GM12875 (cell line): ENCODE measurements around the gene GDF11.
A peak's percentile ranks its signal among the peaks of the same experiment; 100 is the strongest.

Source experiments
- H3K4me3 ChIP-seq: one replicate; pipeline ENCODE4 v1.5.1; 2011; ENCODE audit warnings: low read depth, low read length, control low read depth
- TF ChIP-seq, protein P1 (sequence below): IDR thresholded peaks from 2 replicates; pipeline ENCODE4 v1.5.1; 2011; ENCODE audit warnings: low read depth, mild to moderate bottlenecking, control low read depth, inconsistent platforms, low read length, moderate library complexity, borderline replicate concordance; ENCODE audit not compliant: insufficient read depth

Gene GDF11

DNA sequence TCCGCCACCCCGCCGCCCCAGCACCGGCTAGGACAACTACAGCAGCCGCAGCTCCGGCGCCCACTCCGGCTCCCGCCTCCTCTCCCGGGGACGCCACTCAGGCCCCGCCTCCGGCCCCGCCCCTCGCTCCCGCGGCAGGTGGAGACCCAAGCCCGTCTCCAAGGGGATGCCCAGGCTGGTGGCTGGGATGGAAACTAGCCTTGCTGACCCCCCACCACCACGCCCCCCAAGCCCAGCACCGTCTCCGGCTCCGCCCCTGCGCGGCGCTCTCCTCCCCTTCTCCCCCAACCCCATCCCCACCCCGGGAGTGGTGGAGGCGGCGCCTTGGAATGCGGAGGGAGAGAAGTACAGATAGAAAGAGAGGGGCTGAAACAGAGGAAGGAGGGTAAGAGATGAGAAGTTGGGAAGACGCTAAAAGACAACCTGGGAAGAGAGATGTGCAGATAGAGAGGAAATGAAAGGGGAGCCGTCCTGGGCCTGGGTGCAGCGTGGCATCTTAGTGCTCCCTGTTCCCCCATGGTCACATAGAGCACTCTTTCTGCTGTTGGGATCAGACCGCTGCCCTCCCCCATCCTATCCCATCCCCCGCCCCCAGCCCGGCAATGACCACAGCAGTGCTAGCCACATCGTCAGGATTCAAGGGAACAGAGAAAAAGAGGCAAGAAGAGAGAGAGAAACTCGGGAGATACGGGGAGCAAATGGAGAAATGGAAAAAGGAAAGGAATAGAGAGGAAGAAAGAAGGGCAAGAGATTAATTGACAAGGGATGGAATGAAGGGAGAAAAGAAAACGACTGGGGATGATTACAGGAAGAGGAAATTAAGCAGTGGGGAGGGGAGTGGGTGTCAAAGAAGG is 34.9 kb upstream of the GDF11 start, which contains the start of gene ITGA7:
Gene ITGA7 (minus strand): TSS at position 64 of the 854 bp plus-strand sequence. CDS start 222 bp downstream, outside the sequence.
- TF ChIP-seq, protein P1, sequence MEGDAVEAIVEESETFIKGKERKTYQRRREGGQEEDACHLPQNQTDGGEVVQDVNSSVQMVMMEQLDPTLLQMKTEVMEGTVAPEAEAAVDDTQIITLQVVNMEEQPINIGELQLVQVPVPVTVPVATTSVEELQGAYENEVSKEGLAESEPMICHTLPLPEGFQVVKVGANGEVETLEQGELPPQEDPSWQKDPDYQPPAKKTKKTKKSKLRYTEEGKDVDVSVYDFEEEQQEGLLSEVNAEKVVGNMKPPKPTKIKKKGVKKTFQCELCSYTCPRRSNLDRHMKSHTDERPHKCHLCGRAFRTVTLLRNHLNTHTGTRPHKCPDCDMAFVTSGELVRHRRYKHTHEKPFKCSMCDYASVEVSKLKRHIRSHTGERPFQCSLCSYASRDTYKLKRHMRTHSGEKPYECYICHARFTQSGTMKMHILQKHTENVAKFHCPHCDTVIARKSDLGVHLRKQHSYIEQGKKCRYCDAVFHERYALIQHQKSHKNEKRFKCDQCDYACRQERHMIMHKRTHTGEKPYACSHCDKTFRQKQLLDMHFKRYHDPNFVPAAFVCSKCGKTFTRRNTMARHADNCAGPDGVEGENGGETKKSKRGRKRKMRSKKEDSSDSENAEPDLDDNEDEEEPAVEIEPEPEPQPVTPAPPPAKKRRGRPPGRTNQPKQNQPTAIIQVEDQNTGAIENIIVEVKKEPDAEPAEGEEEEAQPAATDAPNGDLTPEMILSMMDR: no peak
- H3K4me3 ChIP-seq: peak within 1 kb of the TSS; percentile 29

DNA sequence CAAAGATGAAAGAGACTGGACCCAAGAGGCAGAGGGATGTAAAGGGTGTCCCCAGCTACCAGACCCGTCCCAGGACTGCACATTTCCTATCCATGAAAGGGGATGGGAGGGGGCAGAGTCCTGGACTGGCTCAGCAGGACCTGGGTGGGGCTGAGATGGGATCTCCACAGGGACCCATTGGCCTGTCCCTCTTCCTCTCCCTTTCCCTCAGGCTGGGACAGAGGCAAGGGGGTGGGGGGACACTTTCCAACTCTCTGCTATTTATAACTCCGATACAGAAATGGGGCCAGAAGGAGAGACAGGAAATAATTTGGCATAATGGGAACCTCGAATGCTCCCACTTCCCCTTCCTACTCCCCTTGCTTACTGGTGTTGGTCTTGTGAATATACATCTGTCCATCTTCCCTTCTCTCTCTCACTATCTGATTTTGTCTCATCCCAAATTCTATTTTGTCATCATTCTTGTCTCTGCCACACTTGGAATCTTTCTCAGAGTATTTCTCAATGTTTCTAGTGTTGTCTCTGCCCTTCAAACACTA is 34.2 kb upstream of the GDF11 start:
- H3K4me3 ChIP-seq: no peak overlapping the region
- TF ChIP-seq, protein P1: no peak

DNA sequence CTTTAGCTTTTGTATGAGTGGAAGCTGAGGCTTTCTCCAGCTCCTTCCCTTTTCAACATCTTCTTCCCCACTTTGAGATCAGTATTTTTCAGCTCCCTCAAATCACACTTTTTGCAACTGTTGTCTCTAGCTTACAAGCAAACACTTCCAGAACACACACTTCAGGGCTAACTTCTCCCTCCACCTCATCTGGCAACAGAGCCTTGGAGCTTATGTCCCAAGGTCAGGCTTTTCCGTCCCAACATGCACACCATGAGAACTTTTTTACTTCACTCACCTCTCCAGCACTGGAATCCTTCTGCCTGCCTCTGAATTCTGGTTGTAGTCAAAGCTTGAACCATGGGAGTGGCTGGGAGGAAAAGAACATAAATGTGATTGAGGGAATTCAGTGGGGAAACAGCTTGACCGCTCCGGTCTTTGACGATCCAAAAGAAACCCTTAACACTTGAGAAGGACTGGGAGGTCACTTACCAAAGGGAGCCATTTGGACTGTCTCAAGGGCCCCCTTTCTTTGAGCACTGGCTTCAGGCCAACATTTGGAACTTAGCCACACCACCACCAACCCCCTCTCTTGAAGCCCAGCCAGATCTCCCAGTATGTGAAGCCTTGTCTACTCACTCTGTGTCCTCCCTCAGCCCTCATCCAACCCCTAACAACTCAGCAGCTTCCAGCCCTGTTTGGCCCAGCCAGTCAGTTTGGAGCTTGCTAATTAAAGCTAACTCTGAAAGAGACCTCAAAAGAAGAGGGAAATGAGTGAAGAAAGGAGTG is 31.0 kb upstream of the GDF11 start:
- TF ChIP-seq, protein P1: no peak
- no peak overlapping the region for H3K4me3 ChIP-seq

DNA sequence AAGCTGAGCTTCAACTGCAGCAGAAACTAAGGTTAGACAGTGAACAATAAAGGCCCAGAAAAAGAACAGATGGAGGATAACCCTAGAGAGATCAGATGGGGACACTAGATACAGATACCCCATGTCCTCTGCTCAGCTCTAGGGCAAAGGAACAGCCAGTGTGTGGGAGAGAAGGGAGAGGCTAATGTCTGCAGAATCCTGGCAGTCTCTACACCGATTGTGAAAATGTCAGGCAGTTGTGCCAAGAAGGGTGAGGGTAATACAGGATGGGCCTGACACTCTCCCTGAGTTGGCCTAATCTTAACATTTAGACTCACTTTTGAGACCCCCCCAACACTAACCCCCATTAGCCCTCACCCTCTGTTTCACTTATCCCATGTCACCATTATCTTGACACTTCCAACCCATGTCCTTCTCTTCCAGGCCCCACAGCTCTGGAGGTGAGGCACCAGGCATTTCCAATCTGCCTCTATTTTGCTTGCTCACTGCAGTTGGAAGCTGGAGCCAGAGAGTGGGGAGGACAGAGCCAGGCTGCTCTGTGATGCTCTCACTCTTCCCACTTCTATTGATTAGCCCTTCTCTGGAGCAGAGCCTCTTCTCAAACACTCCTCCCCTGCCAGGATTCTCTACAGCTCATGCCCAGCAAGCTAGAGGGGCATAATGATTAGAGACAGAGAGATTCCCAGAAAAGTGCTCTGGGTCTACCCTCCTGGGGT is 30.1 kb upstream of the GDF11 start:
- TF ChIP-seq, protein P1: no peak
- H3K4me3 ChIP-seq: no peak overlapping the region

DNA sequence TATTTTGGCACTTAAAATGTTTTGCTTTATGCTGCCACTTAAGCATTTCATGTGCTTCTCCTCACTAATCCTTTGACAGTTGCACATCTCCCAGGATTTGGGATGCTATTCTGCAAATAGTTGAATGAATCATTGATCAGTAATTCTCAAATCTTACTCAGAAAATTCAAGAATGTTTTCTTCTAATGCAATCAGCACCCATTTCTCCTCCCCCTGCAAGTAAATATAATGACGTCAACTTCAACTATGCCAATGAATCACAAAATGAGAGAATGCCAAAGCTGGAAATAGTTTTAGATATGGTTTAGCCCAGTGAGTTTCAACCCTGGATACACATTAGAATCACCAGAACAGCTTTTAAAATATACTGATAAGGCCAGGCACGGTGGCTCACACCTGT is 29.2 kb upstream of the GDF11 start:
- TF ChIP-seq, protein P1: no peak
- no peak overlapping the region for H3K4me3 ChIP-seq

DNA sequence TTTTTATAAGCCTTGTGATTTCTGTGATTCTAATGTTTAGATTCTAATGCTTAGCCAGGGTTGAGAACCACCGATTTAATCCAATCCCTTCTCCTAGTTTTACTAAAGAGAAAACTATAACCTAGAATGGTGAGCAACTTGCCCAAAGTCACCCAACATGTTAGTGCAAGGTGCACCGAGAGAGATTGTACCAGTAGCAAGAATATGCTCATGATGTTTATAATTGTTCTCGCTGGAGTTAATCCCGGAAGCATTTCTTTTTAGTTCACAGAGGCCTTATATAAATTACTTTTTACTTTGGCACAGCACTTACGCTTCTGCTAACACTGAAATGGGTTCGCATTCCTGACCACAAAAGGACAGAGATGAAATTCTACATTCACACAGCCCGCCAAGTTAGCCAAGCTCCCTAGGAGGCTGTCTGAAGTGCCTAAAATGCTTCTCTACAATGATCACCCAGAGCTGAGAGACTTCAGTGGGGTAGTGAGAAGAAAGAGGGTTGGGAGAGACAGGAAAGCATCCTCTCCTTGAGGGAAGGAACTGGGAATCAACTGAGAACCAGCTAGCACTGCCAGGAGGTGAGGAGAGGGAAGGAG is 27.7 kb upstream of the GDF11 start:
- TF ChIP-seq, protein P1: no peak
- H3K4me3 ChIP-seq: peak overlapping the region; percentile 78
